Adipose tissue (tissue), 3 donors: Measurements from ENCODE around the gene NAALADL2. TPM values are rescaled to one million over a fixed set of nuclear protein-coding genes. Genes with fewer than 3 reads are reported as not detected.
"Not testable (repeated sequence)": the region's sequence is repeated elsewhere in the genome, so short reads cannot be mapped to it uniquely, and the experiment has no call there.

Experiments
- H3K27ac ChIP-seq: one replicate; pipeline ENCODE4 v1.5.1; 2013; ENCODE audit warnings: low read depth, low read length
- WGBS, 3 donors: extraction: QIAGEN DNeasy Blood & Tissue Kit; methylation state at CpG; one replicate each; pipeline ENCODE4 v1.1.7; 2013; 5-methylcytosine and 5-hydroxymethylcytosine counted together
- polyA plus RNA-seq, 3 donors: library from polyadenylated mRNA; stranded (reverse); fragments of 200-250 nt; gene quantifications; one replicate each; pipeline ENCODE4 v1.2.3, GENCODE V29; 2013
- donor health status: healthy with polysubstance abuse.
- donor health status: Bipolar disorder and iron deficiency.
- donor health status: healthy.

Gene NAALADL2
- polyA plus RNA-seq, 3 donors: 0.67 to 2.1 (median 0.91) TPM

GRCh38 chr3:175267121-175267531 is 408.0 kb downstream of the NAALADL2 start:
- WGBS, 3 donors: 92 to 95% (median 93%) methylated on average over 1 of the region's 1 CpG
- H3K27ac ChIP-seq: no peak overlapping the region

GRCh38 chr3:175267561-175267960 is 408.4 kb downstream of the NAALADL2 start:
- WGBS, 3 donors: 0 to 39% (median 33%) methylated on average over 1 of the region's 1 CpG

GRCh38 chr3:175269394-175269793 is 410.3 kb downstream of the NAALADL2 start:
- no peak overlapping the region for H3K27ac ChIP-seq
- WGBS, 3 donors: 79 to 93% (median 90%) methylated on average over 9 of the region's 9 CpGs

More at GRCh38 chr3:175267561-175267960, 408.4 kb downstream of the NAALADL2 start:
- no peak overlapping the region for H3K27ac ChIP-seq

GRCh38 chr3:175270198-175270837 is 411.2 kb downstream of the NAALADL2 start:
- no peak overlapping the region for H3K27ac ChIP-seq
- WGBS, 3 donors: 66 to 85% (median 79%) methylated on average over 5 of the region's 5 CpGs

- no peak overlapping the region for H3K27ac ChIP-seq
Measured at GRCh38 chr3:175270866-175271265, 411.7 kb downstream of the NAALADL2 start.

- 91 to 95% (median 94%) methylated on average over 11 of the region's 11 CpGs for WGBS, 3 donors
- not testable (repeated sequence) for H3K27ac ChIP-seq
Measured at GRCh38 chr3:175271465-175271864, 412.3 kb downstream of the NAALADL2 start.

GRCh38 chr3:175272392-175272791 is 413.3 kb downstream of the NAALADL2 start:
- 85 to 93% (median 92%) methylated on average over 1 of the region's 1 CpG for WGBS, 3 donors
- no peak overlapping the region for H3K27ac ChIP-seq

GRCh38 chr3:175273573-175273972 is 414.4 kb downstream of the NAALADL2 start:
- 83 to 91% (median 87%) methylated on average over 4 of the region's 4 CpGs for WGBS, 3 donors
- H3K27ac ChIP-seq: no peak overlapping the region

- H3K27ac ChIP-seq: no peak overlapping the region
- WGBS, 3 donors: 65 to 80% (median 78%) methylated on average over 6 of the region's 6 CpGs
Measured at GRCh38 chr3:175274056-175274455, 414.9 kb downstream of the NAALADL2 start.

GRCh38 chr3:175274474-175275218 is 415.5 kb downstream of the NAALADL2 start:
- 63 to 81% (median 73%) methylated on average over 1 of the region's 1 CpG for WGBS, 3 donors

GRCh38 chr3:175278680-175279079 is 419.5 kb downstream of the NAALADL2 start:
- H3K27ac ChIP-seq: no peak overlapping the region
- WGBS, 3 donors: 67 to 73% (median 71%) methylated on average over 3 of the region's 3 CpGs

More at GRCh38 chr3:175274474-175275218, 415.5 kb downstream of the NAALADL2 start:
- H3K27ac ChIP-seq: no peak overlapping the region

GRCh38 chr3:175279457-175279856 is 420.3 kb downstream of the NAALADL2 start:
- 38 to 62% (median 50%) methylated on average over 1 of the region's 1 CpG for WGBS, 3 donors

GRCh38 chr3:175279911-175280310 is 420.8 kb downstream of the NAALADL2 start:
- H3K27ac ChIP-seq: no peak overlapping the region
- 60 to 90% (median 71%) methylated on average over 1 of the region's 1 CpG for WGBS, 3 donors

More at GRCh38 chr3:175279457-175279856, 420.3 kb downstream of the NAALADL2 start:
- H3K27ac ChIP-seq: no peak overlapping the region

- no peak overlapping the region for H3K27ac ChIP-seq
Measured at GRCh38 chr3:175287361-175287963, 428.3 kb downstream of the NAALADL2 start.

GRCh38 chr3:175288621-175289020 is 429.5 kb downstream of the NAALADL2 start:
- H3K27ac ChIP-seq: no peak overlapping the region
- 76 to 89% (median 79%) methylated on average over 4 of the region's 4 CpGs for WGBS, 3 donors

More at GRCh38 chr3:175287361-175287963, 428.3 kb downstream of the NAALADL2 start:
- WGBS, 3 donors: 78 to 86% (median 79%) methylated on average over 3 of the region's 3 CpGs

GRCh38 chr3:175294793-175295192 is 435.7 kb downstream of the NAALADL2 start:
- 45 to 96% (median 50%) methylated on average over 2 of the region's 2 CpGs for WGBS, 3 donors
- no peak overlapping the region for H3K27ac ChIP-seq

GRCh38 chr3:175295248-175296130 is 436.4 kb downstream of the NAALADL2 start:
- H3K27ac ChIP-seq: no peak overlapping the region
- 36 to 69% (median 39%) methylated on average over 4 of the region's 4 CpGs for WGBS, 3 donors

- WGBS, 3 donors: 69 to 93% (median 76%) methylated on average over 2 of the region's 2 CpGs
Measured at GRCh38 chr3:175297216-175297615, 438.1 kb downstream of the NAALADL2 start.

More at GRCh38 chr3:175297216-175297615, 438.1 kb downstream of the NAALADL2 start:
- H3K27ac ChIP-seq: no peak overlapping the region
